GM18519 (cell line): ENCODE measurements around the gene SHC1.

Source experiments
- ATAC-seq: cut with Tn5 transposase; IDR thresholded peaks from one replicate; pipeline ENCODE4 v1.9.1; 2021; ENCODE audit warnings: mild to moderate bottlenecking, moderate library complexity; ENCODE audit not compliant: unreplicated experiment, low FRiP score

The SHC1 gene

DNA sequence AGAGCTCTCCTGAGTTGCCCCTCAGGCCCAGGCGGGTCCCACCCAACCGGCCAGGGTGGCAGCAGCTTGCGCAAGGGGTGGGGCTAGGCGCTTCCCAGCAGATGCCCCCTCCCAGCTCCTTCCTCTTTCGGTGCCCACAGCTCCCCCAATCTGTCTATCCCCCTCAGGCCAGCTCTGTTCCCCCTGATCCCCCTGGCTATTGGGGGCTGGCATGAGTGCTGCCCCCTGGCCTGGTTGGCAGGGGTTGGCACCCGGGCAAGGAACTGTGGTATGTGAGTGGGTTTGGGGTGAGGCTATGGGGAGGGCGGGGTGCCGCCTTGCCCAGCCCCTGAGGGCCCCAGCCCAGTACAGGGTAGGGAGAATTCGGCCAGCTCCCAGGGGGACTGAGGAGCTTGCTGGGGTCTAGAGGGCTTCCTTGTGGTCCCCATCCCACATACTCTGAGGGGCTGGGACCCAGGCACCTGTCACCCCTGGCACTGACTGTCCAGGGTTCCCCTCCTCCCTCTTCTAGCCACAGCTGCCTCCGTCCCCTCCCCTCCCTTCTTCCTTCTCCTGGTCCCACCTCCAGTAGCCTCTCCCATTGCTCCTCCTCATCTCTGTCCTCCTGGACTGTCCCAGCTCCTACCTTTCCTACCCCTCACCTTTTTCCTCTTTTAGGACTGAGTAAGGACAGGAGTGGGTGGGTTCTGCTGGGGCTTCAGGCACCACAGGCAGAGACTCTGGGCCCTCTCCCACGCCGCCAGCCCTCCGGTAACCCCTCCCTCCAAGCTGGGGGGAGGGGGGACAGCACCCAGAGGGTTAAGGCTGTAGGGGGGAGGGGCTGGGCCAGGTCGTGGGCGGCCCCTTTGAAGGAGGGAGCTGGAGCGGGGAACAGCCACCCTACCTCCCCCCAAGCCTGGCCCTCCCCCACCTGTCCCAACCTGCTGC, 37.7 kb upstream of the SHC1 start:
- ATAC-seq, result no peak

DNA sequence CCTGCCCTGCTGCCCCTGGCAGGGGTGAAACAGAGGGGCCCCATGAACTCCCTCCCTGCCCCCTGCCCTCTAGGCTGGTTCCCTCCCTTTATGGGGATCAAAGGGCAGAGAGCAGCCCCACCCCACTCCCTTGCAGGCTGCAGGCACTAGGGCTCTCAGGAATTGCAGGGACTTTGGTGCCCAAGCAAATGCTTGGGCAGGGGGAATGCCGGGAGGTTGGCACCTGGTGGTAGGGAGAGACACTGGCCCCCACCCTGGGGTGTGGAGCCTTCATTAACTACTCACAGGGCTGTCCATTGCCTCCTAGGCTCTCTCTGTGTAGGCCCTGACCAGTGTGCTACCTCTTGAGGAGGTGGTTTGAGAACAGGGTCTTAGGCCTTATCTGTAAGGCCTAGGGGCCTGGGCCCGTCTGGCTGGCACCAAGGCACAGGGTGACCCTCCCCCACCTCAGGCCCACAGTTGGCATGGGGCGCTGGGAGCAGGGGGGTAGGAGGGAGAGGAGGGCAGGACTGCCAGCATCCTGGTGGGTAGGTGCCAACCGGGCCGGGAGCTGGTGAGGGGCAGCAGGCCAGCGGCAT, 36.8 kb upstream of the SHC1 start:
- ATAC-seq, result no peak

DNA sequence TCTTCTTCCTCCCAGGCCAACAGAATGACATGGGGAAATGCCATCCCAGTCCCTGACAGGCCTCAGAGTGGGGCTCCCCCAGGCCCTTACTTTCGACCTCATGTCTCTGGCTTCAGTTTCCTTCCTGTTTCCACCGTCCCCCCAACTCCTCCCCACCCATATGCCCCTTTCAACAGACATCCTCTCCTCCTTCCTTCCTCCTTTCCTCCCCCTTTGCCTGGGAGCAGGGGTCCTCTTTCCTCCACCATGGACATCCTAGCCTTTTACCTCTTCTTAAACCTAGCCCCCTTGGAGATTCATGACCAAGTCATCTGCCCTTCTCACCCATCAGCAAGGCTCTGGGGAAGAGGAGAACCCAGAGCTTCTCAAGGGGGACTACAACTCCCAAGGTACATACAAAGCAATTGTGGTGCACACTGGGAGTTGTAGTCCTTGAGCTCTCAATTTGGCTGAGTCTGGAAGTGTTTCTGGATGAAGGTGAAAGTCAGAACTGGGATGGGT, 36.1 kb upstream of the SHC1 start:
- no peak for ATAC-seq

DNA sequence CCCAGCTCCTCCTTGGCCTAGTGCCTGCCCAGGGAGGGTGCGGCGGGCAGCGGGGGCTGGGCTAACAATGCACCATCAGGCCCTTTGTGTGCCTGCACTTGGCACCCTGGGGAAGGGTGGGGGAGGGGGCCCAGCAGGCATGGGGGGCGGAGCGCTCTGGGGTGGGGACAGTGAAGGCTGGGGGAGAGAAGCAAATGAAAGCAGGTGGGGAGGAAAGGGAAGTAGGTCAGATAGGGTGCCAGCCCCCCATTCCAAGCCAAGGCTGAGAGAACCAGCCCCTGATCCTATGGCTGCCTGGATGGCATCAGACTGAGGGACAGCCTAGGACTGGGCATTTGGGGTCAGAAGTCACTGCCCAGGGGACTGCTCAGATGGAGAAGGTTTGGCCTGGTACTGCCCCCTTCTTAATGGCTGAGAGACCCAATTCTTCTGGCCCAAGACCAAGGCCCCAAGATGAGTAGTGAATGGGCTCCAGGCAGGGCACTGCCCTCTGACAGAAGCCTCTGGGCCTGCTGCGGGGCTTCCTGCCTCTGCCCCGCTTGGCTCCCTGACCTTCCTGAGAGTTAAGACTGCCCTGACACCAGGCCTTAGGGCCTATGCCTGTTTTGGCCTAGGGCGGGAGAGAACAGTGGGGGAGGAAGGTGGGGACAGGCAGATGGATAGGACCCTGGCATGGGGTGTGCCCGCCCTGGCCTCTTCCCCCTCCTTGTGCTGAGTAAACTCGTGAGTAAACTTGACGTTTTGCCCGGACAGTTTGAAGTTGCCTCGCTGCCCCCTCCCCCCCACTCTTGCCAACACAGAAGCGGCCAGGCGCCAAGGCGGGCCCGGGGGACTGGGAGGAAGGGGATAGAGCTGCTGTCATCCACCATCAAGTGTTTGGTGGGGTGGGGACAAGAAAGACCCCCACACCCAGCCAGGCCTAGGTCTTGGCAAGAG, 34.8 kb upstream of the SHC1 start:
- no peak for ATAC-seq

DNA sequence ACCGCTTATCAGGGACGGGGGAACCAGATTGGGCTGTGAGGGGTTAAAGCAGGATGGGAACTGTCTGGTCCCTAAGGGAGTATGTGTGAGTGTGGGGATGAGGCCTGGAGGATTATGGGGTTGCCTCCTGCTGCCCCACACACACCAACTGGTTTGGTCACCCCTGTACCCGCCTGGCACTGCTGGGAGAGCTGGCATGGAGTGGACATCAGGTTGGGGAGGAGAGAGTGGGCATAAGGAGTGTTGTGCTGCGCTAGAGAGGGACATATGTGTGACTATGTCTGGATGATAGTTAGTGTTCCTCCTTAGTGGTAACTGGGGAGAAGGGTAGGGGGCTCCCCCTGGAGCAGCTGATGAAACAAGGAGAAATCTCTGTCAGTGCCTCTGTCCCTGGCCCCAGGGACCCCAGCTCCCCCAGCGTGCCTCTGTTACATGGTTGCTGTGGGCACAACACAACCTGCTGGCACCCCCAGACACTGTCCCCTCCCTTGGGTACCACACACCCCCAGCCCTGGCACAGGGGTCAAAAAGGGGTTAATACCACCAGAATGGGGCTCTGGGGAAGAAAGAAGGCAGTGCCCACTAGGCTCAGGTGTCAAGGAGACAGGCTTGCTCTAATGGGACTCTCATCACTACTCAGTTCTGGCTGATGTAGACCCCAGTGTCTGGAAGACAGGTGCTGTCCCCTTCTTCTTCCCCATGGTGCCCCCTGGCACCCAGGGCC, 34.0 kb upstream of the SHC1 start:
- ATAC-seq, result no peak

DNA sequence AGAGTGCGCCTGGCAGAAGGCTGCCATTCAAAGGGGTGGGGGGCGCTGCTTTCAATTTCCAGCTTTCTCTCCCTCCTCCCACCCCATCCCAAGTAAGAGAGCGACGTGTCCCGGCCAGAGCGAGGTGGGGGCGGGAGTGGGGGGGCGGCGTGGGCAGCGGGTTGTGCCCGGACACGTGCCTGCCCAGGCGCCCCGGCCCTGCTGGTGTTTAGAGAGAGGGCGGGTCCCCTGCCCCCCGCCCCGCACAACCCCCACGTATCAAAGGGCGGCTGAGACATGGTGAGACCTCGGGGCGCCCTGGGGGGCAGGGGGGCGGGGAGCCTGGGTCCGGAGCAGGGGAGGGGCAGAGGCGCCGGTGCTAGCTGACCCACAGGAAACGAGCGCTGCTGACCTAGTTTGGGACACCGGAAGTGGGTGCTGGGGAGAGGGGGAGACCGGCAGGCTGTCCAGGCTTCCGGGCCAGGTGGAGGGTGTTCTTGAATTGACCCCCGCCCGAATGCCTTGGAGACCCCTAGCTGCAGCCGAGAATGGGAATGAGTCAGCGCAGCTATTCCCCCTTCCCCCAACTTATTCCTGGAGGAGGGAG, 33.3 kb upstream of the SHC1 start:
- ATAC-seq, result no peak

DNA sequence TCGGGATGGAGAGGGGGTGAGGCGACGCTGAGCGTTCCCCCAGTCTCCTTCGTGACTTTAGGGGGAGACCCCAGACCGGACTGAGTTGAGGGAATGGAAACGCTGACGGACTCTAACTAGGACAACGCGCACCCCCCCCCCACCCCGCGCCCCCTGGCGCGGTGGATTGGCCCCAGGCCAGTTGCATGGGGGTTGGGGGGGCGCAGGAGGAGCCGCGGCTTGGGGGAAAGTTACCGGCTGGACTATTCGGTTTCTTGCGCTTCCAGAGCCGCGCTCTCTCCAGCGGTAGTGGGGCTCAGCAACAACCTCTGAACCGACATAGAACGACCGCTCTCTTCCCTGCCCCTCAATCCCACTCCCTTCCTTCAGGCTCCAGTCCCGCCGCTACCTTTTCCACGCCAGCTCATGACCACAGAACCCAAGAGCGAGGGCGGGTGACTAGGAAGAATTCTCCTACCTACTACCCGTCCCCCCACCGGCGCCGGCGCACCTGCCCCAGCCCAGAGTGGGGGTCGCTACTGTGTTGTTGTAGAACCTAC, 32.7 kb upstream of the SHC1 start:
- no peak for ATAC-seq

DNA sequence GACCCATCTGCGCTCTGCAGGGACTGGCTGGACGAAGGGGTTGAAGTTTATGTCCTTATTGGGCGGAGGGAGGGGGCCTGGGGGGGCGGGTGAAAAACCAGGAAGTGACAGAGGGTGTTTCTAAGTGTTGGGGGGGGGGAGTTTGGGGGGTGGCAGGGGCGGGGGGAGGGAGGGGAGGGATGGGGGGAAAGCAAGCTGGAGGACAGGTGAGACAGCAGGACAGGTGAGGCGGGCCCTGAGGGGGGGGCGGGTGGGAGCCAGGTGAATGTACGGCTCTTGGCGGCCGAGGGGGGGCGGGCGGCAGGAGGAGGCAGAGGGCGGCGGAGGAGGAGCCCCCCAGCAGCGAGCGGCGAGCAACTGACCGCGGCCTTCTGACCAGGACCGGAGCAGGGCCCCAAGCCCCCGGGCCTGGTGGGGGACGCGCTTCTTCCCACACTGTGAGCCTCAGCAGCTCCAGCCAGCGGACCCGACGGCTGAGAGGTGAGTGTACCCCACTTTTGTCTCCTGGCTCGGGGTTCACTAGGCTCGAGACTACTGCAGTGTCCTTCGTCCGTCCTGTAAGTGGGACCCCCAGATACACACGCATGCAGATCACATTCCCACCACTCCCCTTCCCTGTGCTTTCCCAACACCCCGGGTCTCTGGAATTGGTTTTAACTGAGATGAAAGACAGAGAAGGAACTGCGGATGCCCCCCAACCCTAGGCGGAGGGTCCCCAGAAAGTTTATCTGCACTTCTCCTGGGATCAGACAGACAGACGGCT, 32.1 kb upstream of the SHC1 start, which contains the start of gene ZBTB7B:
ZBTB7B (plus strand) TSS at position 339 of the 763 bp plus-strand sequence. CDS start 11,859 bp downstream, outside the sequence.
- ATAC-seq, result no peak

DNA sequence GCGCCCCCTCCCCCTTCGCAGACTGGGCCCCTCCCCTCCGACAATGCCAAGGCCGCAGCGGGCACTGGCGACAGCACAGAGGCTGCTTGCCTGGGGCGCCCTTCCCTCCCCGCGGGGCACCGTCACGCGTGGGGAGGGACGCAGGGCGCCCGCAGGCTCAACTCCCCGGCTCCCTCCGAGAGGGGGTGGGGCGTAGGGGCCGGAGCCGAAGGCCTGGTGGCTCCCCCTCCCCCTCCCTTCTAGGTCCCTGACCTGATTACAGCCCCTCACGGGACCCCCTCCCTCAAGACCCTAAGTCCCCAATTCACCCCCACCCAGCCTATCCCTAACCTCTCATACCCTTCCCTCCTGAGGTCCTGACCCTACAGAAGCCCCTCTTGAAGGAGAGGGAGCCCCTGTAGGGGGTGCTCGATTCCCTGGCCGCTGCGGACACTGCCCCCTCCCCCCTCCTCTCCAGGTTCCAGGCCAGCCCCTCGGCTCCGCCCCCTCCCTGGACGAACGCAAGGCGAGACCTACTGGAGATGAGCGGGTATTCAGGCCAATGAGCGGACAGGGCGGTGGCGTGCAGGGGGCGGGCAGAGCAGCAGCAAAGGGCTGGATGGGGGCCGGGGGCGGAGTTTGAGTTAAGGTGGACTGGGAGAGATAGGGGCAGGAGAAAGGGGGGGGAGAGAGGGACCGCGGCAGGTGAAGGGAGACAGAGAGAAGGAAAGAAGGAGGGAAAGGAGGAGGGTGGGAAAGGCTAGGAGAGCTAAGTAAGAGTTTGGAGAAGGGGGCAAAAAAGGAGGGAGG, 31.3 kb upstream of the SHC1 start:
- no peak for ATAC-seq

DNA sequence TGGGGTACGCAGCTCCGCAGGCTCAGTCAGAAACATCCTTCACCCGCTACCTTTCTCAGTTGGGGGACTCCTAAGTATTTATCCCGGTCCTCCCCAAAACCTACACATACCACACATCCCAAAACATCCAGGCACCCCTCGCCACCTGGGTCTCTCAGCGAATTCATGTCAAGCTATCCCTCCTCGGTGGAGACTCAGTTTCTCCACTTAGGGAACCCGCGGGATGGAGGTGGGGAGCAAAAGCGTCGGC, 30.8 kb upstream of the SHC1 start:
- ATAC-seq, result no peak

DNA sequence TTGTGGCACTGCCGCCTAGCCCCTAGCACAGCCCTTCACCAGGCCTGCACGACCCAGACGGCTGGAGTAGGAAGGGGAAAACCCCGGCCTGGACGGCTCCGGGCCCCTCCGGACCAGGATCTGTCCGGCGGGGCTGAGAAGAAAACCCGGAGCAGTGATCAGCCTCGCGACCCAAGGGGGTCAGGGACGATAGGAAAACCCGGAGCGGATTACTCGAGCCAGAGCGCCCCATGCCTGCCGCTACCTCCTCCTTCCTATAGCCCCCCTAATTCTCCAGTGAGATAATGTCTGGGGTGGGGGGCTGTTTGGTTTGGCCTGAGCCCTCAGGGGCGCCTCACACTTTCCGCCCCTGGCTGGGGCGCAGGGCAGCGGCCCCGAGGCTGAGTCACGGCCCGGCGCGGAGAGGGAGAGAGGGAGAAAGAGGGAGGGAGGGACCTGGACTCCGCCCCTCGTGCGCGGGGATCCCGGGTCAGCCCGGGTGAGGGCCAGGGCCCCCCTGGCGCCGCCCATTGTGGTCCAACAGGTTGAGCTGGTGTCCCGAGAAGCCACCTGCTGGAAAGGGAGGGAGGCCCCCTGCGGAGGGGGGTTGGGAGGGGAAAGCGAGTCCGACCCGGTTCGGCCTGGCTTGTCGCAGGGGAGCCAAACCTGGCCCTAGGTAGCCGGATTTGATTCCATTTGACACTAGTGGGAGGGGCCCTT, 30.3 kb upstream of the SHC1 start:
- ATAC-seq, result no peak

DNA sequence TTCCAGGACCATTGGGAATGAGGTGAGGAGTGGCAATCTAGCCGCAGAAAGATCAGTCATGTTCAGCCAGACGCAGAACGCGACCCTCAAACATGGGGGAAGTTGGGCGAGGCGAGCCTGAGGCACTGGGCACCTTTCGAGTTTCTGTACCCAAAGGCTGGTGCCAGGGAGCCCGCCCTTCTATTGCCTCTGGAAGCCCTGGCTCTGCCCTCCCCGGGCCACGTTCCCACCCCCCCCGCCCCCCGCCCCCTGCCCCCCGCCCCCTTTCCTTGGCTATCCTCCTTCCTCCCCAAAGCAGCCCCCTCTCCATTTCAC, 29.8 kb upstream of the SHC1 start:
- ATAC-seq, result no peak

DNA sequence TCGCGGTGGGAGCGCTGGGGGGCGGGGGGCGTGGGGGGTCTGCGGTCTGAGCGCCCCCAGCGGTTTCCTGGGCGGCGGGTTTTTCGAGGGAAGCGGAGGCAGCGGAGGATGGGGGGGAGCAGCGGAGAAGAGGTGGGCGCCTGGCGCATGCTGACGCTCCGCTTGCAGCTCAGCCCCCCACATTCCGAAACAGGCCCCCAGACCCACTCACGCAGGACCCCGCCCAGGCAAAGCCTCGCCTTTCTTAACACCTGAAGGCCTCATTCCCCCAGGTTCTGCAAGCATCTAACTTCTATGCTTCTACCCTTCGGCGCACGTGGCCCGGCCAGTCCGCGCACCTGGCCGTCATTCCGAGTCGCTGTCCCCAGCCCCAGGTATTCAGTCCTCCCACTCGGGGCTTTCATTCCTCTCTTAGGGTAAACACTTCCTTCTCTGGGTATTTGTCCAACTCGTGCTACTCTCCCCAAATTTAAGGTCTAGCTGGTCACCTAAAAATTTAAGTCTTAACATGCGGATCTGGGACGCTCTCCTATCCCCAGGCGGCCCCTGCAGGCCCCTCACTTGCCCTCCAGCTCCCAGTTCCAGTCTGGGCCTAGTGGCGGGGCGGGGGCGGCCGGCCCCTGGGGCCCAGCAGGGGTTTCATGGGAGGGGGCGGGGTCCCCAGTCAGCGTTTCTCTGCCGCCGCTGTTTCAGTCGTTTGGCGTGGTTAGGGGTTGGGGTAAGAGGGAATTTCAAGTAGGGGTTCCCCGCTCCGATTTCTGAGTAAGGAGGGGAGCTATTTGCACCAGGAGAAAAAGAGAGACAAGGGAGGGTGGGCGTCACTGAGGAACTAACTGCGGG, 29.2 kb upstream of the SHC1 start:
- no peak for ATAC-seq

DNA sequence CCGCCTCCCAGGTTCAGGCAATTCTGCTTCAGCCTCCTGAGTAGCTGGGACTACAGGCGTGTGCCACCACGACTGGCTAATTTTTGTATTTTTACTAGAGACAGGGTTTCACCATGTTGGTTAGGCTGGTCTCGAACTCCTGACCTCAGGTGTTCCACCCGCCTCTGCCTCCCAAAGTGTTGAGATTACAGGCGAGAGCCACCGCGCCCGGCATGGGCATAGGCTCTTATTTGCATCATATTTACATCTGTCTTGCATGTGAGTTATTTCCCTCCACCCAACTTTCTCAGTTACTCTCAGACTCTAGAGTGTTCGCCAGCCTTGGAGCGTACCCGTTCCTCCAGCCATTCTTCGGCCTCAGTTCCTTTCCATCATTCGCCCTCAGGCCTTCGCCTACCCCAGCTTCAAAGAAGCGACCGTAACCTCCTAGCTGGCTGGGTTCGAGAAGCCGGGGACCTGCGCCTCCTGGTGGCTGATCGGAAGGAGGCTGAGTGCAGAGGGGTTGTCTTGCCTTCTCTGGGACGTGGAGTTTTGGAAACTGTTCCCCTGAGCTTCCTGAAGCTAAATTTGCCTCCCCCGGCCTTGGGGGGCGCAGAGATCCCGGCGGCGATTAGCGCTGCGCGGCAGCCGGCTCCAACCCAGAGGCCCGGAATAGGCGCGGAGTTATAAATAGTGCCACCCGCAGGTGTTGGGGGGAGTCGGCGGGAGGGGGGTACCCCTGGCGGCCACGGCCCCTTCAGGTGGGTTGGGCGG, 28.4 kb upstream of the SHC1 start:
- ATAC-seq, result no peak

DNA sequence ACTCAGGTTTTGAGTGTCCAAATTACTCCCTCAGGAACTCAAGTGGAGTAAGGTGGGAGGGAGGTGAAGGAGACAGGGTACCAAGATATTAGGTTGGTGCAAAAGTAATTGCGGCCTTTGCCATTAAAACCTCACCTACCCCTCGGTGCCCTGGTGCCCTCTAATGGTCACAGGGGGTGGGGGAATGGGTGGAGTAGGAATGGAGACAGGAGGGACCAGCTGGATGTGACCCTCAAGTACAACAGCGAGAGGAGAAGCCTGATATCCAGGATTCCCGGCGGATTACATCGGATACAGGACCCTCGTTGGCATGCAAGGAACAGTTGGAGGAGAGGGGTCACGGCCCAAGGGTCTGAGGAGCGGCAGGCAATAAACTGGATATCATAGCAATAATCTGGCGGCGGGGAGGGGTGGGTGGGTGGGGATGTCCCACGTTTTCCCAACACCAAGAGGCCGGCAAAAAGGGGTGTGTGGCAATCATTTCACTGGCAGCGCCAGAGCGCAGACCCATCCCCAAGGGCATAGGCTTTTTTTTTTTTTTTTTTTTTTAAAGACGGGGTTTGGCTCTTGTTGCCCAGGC, 27.7 kb upstream of the SHC1 start:
- no peak for ATAC-seq
